Breast epithelium (tissue), 3 donors: ENCODE measurements around the gene GALNT9.

Source experiments
- CTCF ChIP-seq, 3 donors: fragments of 450-650 bp; IDR thresholded peaks; one replicate each; pipeline ENCODE4 v1.5.1; 2016 to 2017; ENCODE audit warnings: antibody characterized with exemption in 3 of 3, mild to moderate bottlenecking in 3 of 3, moderate library complexity in 3 of 3
- POLR2AphosphoS5 ChIP-seq, 3 donors: sonication (generic); formaldehyde crosslinking; IDR thresholded peaks; one replicate each; pipeline ENCODE4 v1.6.1; 2017; ENCODE audit warnings: antibody characterized with exemption in 3 of 3

- TF ChIP-seq CTCF (IDR thresholded peaks at IDR 0.05) (no peak), POLR2AphosphoS5 (IDR thresholded peaks at IDR 0.05) (no peak)
Measured at GRCh38 chr12:132351751-132352495, 22.5 kb upstream of the GALNT9 start.
